WTC11 (cell line): ENCODE results near the gene MLH3. TPM values are rescaled to one million over a fixed set of nuclear protein-coding genes. Genes with fewer than 3 reads are reported as not detected.

Experiments used
- ATAC-seq: fragments of 200-7000 bp; cut with Tn5 transposase; 2 replicates; pipeline ENCODE4 v1.10.0; 2021; ENCODE audit warnings: mild to moderate bottlenecking, moderate library complexity
- CTCF ChIA-PET: fragments of 300-600 bp; sonication (Branson Sonifier 250); formaldehyde crosslinking; loops from one replicate; lab custom pipeline; 2021; ENCODE audit warnings: antibody characterized with exemption; lab: Charles Lee
- POLR2A ChIA-PET: fragments of 350-600 bp; sonication (Branson Sonifier 250); formaldehyde crosslinking; loops from one replicate; lab custom pipeline; 2021; ENCODE audit warnings: antibody characterized with exemption; lab: Charles Lee
- DNase-seq: peaks from one replicate; pipeline ENCODE4 v3.0.0; 2021; ENCODE audit warnings: low spot score
- H3K27ac Mint-ChIP-seq: 2 replicates; pipeline ENCODE4 v1.8.0; 2021; ENCODE audit warnings: mixed read lengths
- H3K27me3 Mint-ChIP-seq: 2 replicates; pipeline ENCODE4 v1.8.0; 2021; ENCODE audit warnings: low read depth, mild to moderate bottlenecking, moderate library complexity, mixed read lengths
- H3K36me3 Mint-ChIP-seq: 2 replicates; pipeline ENCODE4 v1.8.0; 2021; ENCODE audit warnings: mixed read lengths
- H3K4me1 Mint-ChIP-seq: 2 replicates; pipeline ENCODE4 v1.8.0; 2022; ENCODE audit warnings: mixed read lengths
- H3K4me3 Mint-ChIP-seq: 2 replicates; pipeline ENCODE4 v1.8.0; 2021; ENCODE audit warnings: mild to moderate bottlenecking, moderate library complexity, mixed read lengths
- H3K9me3 Mint-ChIP-seq: 2 replicates; pipeline ENCODE4 v1.8.0; 2021; ENCODE audit warnings: mixed read lengths
- AFF4 ChIP-seq: sonication (generic); formaldehyde crosslinking; IDR thresholded peaks from 2 replicates; pipeline ENCODE4 v1.8.1; 2023; ENCODE audit warnings: mild to moderate bottlenecking, missing genetic modification reagents, borderline replicate concordance
- ATF1 ChIP-seq: sonication (generic); formaldehyde crosslinking; IDR thresholded peaks from 2 replicates; pipeline ENCODE4 v1.8.1; 2023; ENCODE audit warnings: mild to moderate bottlenecking, moderate library complexity, missing genetic modification reagents
- FOXK1 ChIP-seq: sonication (generic); formaldehyde crosslinking; IDR thresholded peaks from 2 replicates; pipeline ENCODE4 v1.8.0; 2022; ENCODE audit warnings: mild to moderate bottlenecking, moderate library complexity, missing genetic modification reagents
- GABPB1 ChIP-seq: sonication (generic); formaldehyde crosslinking; IDR thresholded peaks from 2 replicates; pipeline ENCODE4 v1.8.1; 2023; ENCODE audit warnings: mild to moderate bottlenecking, missing genetic modification reagents
- HMGA2 ChIP-seq: fragments of 250-450 bp; sonication (Bioruptor Pico); IDR thresholded peaks from 2 replicates; pipeline ENCODE4 v1.4.0; 2021; ENCODE audit warnings: mild to moderate bottlenecking, moderate library complexity
- JAZF1 ChIP-seq: fragments of 250-450 bp; sonication (Bioruptor Pico); IDR thresholded peaks from 2 replicates; pipeline ENCODE4 v1.9.0; 2021; ENCODE audit warnings: moderate library complexity, mild to moderate bottlenecking, inconsistent platforms
- NFATC4 ChIP-seq: fragments of 250-450 bp; sonication (Bioruptor Pico); IDR thresholded peaks from 2 replicates; pipeline ENCODE4 v1.9.0; 2021; ENCODE audit warnings: mild to moderate bottlenecking
- NFYB ChIP-seq: sonication (generic); formaldehyde crosslinking; conservative IDR thresholded peaks from 2 replicates; pipeline ENCODE4 v1.8.0; 2022; ENCODE audit warnings: low read depth, missing genetic modification reagents
- NR2C2 ChIP-seq: sonication (generic); formaldehyde crosslinking; IDR thresholded peaks from 2 replicates; pipeline ENCODE4 v1.8.0; 2022; ENCODE audit warnings: mild to moderate bottlenecking, missing genetic modification reagents
- RORB ChIP-seq: fragments of 250-450 bp; sonication (Bioruptor Pico); IDR thresholded peaks from 2 replicates; pipeline ENCODE4 v1.9.0; 2021; ENCODE audit warnings: mild to moderate bottlenecking
- SMAD4 ChIP-seq: sonication (generic); formaldehyde crosslinking; IDR thresholded peaks from 2 replicates; pipeline ENCODE4 v1.8.0; 2022; ENCODE audit warnings: mild to moderate bottlenecking, missing genetic modification reagents
- SOX15 ChIP-seq: fragments of 250-450 bp; sonication (Bioruptor Pico); IDR thresholded peaks from 2 replicates; pipeline ENCODE4 v1.9.0; 2021; ENCODE audit warnings: mild to moderate bottlenecking
- TEAD1 ChIP-seq: sonication (generic); formaldehyde crosslinking; IDR thresholded peaks from 2 replicates; pipeline ENCODE4 v1.8.0; 2022; ENCODE audit warnings: mild to moderate bottlenecking, missing genetic modification reagents
- ZBTB43 ChIP-seq: sonication (generic); formaldehyde crosslinking; IDR thresholded peaks from 2 replicates; pipeline ENCODE4 v1.8.1; 2023; ENCODE audit warnings: mild to moderate bottlenecking, missing genetic modification reagents
- ZNF121 ChIP-seq: sonication (generic); formaldehyde crosslinking; IDR thresholded peaks from 2 replicates; pipeline ENCODE4 v1.8.0; 2023; ENCODE audit warnings: missing genetic modification reagents
- ZNF281 ChIP-seq: sonication (generic); formaldehyde crosslinking; IDR thresholded peaks from 2 replicates; pipeline ENCODE4 v1.8.0; 2023; ENCODE audit warnings: mild to moderate bottlenecking, missing genetic modification reagents
- ZNF416 ChIP-seq: fragments of 250-450 bp; sonication (Bioruptor Pico); IDR thresholded peaks from 2 replicates; pipeline ENCODE4 v1.9.0; 2021; ENCODE audit warnings: mild to moderate bottlenecking, inconsistent platforms
- ZNF671 ChIP-seq: fragments of 250-450 bp; sonication (Bioruptor Pico); IDR thresholded peaks from 2 replicates; pipeline ENCODE4 v1.8.0; 2021; ENCODE audit warnings: mild to moderate bottlenecking
- total RNA-seq: library from RNA; stranded (reverse); gene quantifications from 3 replicates; pipeline ENCODE4 v1.2.3, GENCODE V29; 2021
- TF ChIP-seq, protein P1 (sequence below): sonication (generic); formaldehyde crosslinking; IDR thresholded peaks from 2 replicates; pipeline ENCODE4 v1.8.1; 2022; ENCODE audit warnings: mild to moderate bottlenecking, moderate library complexity, missing genetic modification reagents
- TF ChIP-seq, protein P2 (sequence below): sonication (generic); formaldehyde crosslinking; IDR thresholded peaks from 2 replicates; pipeline ENCODE4 v1.8.0; 2022; ENCODE audit warnings: mild to moderate bottlenecking, missing genetic modification reagents

Gene MLH3
- total RNA-seq, 1 experiment from 2014 or later = 16.7 TPM

GRCh38 chr14:75018694-75019093, 32.6 kb downstream of the MLH3 start:
- ChIA-PET POLR2A (no interaction called here), CTCF (interaction anchor here (1.8 kb wide), 1 partner anchor 158 kb away, joined by 6 read pairs; no protein-coding TSS in a partner anchor)
- ATAC-seq = no peak

DNA sequence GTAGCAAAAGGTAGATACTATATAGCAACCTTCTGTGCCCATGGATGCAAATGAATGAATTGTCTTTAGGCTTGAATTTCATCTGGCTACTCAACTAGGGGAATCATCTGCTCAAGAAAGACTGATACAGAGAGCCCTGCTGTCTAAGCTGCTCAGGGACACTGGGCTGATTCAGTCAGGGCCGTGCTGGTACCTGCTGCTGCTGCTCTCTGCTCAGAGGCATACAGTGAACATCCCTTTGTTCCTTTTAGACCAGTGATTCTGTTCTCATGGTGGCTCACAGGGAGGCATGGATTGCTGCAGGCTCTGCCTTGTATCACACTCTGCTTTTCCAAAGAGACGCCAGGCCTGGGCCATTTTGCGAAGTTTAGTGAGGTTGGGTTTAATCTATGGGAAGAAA, 34.5 kb downstream of the MLH3 start:
- peaks cover 30% of the 10 kb centered on the region for H3K36me3 Mint-ChIP-seq
- DNase-seq (no peak), ATAC-seq (no peak)
- POLR2A ChIA-PET = no interaction called here
- TF ChIP-seq ZNF121 (CRISPR knock-in tag) = no peak
- TF ChIP-seq FOXK1 (CRISPR knock-in tag) = no peak
- TF ChIP-seq HMGA2 = no peak
- no peak for TF ChIP-seq SOX15
- TF ChIP-seq, protein P1, sequence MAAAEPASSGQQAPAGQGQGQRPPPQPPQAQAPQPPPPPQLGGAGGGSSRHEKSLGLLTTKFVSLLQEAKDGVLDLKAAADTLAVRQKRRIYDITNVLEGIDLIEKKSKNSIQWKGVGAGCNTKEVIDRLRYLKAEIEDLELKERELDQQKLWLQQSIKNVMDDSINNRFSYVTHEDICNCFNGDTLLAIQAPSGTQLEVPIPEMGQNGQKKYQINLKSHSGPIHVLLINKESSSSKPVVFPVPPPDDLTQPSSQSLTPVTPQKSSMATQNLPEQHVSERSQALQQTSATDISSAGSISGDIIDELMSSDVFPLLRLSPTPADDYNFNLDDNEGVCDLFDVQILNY (CRISPR knock-in tag) = no peak
- no peak for TF ChIP-seq AFF4 (CRISPR knock-in tag)
- TF ChIP-seq SMAD4 (CRISPR knock-in tag) = no peak
- no peak for TF ChIP-seq TEAD1
- no peak for TF ChIP-seq NFATC4 (CRISPR knock-in tag)
- TF ChIP-seq RORB (CRISPR knock-in tag) = no peak
- no peak for TF ChIP-seq ZNF671
- TF ChIP-seq JAZF1 = no peak
- TF ChIP-seq NR2C2 (CRISPR knock-in tag) = no peak
- TF ChIP-seq, protein P2, sequence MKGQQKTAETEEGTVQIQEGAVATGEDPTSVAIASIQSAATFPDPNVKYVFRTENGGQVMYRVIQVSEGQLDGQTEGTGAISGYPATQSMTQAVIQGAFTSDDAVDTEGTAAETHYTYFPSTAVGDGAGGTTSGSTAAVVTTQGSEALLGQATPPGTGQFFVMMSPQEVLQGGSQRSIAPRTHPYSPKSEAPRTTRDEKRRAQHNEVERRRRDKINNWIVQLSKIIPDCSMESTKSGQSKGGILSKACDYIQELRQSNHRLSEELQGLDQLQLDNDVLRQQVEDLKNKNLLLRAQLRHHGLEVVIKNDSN (CRISPR knock-in tag) = no peak
- TF ChIP-seq ZNF281 (CRISPR knock-in tag) = no peak
- CTCF ChIA-PET = interaction anchor here (1.0 kb wide), 1 partner anchor 72 kb away, joined by 4 read pairs; no protein-coding TSS in a partner anchor
- no peaks in the 10 kb centered on the region for H3K27me3 Mint-ChIP-seq
- no peaks in the 10 kb centered on the region for H3K4me1 Mint-ChIP-seq
- no peak overlapping the region for H3K4me3 Mint-ChIP-seq
- H3K27ac Mint-ChIP-seq = no peak overlapping the region
- no peaks in the 10 kb centered on the region for H3K9me3 Mint-ChIP-seq

More at GRCh38 chr14:75018694-75019093, 32.6 kb downstream of the MLH3 start:
- DNase-seq = no peak
- Mint-ChIP-seq H3K27me3 (no peaks in the 10 kb centered on the region), H3K4me3 (no peak overlapping the region), H3K9me3 (no peaks in the 10 kb centered on the region)
- TF ChIP-seq ZNF416 (CRISPR knock-in tag) = no peak
- TF ChIP-seq GABPB1 = no peak
- no peak for TF ChIP-seq ZBTB43 (CRISPR knock-in tag)
- TF ChIP-seq ATF1 (CRISPR knock-in tag) = no peak
- no peak for TF ChIP-seq NFYB (CRISPR knock-in tag)
- no peak for TF ChIP-seq JAZF1
- TF ChIP-seq SMAD4 (CRISPR knock-in tag) = no peak
- TF ChIP-seq, all 79 proteins: peak for 0
- Mint-ChIP-seq H3K4me1 (no peaks in the 10 kb centered on the region), H3K36me3 (peaks cover 38% of the 10 kb centered on the region), H3K27ac (no peak overlapping the region)
